NCI-H1694 (cell line): Measurements from ENCODE around the gene KDM7A.
"Not testable (repeated sequence)": the region's sequence is repeated elsewhere in the genome, so short reads cannot be mapped to it uniquely, and the experiment has no call there.

Experiments
- DNase-seq: peaks from one replicate; lab custom pipeline; 2025; lab: John Stamatoyannopoulos, UW

Gene KDM7A

DNA sequence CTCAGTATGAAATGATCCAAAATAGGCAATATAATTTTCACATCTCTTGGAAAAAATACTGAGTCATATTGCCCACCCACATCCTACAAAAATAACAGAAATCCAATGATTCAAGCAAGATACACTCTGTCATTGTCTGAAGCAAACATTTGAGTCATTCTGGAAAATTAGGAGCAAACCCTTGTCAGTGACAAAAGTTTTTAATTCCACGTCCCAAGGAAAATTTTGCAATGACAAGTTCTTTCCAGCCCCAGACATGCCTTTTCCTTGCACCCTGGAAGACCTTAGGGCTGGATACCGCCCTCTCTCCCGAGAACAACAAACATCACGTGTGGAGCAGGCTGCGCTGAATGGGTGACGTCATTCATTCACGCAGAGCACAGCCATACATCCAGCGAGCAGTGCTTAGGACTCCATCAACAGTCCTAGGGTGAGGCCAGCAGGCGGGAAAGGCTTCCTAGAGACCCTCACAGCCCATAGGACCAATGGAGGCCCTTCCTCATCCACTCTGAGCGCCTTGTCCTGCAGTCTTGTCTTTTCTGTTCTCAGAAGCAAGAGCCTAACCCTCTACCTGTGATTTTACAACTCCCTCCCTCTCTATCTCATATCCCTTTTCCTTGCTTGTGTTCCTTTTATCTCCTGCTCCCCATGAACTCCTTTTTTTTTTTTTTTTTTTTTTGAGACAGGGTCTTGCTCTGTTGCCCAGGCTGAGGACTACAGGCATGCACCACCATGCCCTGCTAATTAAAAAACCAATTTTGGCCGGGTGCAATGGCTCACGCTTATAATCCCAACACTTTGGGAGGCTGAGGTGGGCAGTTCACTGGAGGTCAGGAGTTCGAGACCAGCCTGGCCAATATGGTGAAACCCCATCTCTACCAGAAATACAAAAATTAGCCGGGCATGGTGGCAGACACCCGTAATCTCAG is 23.5 kb upstream of the KDM7A start:
- no peak for DNase-seq

DNA sequence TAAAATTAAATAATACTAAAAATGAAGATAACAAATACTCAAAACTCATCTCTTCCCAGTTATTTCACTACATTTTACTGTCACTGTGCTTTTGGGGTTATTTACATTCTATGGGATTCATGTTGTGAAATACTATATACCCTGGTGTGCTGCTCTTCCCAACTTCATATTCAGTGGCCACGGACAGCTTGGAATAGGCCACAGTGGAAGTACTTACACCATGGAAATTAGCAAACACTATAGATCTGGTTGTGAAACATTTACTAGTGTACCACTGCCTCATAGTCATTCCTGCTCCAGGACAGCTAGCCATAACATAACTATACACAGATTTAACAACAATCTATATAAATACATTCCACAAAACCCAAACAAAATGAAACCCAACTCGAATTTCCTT is 21.2 kb upstream of the KDM7A start:
- DNase-seq: no peak

DNA sequence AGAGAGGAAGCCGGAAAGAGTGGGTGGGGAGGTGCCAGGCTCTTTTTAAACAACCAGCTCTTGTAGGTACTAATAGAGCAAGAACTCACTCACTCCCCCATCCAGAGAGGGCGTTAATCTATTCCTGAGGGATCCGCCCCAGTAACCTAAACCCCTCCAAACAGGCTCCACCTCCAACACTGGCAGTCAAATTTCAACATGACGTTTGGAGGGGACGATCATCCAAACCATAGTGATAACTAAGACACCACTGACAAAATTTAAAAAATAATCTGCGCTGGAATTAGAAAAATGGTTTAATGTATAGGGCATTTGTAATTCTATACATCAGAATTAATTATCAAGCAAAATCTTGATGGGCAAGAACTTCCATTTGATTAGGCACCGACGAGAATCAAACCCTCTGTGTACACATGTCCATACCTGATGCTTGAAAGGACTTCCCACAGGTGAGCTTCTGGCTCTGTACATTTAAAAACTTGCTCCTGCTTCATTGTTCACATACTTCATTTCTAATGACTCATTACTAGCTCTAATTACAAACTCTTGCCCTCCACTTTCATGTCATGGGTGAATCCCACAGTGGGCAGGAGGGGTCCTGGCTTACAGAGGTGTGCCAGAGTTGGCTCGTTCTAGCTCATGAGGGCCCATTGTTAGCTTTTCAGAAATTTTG is 20.6 kb upstream of the KDM7A start:
- DNase-seq: no peak

DNA sequence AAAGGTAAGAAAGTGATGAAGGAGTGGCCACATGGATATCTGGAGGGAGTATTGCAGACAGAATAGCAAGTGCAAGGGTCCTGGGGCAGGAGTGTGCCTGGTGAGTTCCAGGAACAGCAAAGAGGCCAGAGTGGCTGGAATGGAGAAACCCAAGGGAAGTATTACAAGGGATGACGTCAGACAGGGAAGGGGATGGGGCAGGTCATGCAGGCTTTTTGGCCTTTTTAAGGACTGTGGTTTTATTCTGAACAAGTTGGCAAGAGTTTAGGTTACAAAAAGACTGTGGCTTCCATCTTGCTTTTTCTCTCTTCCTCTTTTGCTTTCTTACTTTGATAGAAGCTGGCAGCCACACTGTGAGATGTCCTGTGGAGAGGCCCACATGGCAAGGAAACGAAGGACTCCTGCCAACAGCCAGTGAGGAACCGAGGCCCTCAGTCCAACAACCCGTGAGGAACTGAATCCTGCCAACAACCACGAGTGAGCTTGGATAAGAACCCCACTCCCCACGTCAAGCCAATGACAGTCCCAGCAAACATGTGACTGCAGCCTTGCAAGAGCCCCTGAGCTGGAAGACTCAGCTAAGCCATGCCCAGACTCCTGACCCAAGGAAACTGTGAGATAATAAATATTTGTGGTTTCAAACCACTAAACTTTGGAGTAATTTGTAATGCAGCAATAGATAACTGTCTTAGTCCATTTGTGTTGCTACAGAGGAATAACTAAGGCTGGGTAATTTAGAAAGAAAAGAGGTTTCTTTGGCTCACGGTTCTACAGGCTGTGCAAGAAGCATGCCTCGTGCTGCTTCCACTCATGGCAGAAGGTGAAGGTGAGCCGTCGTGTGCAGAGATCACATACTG is 19.8 kb upstream of the KDM7A start:
- DNase-seq: no peak

DNA sequence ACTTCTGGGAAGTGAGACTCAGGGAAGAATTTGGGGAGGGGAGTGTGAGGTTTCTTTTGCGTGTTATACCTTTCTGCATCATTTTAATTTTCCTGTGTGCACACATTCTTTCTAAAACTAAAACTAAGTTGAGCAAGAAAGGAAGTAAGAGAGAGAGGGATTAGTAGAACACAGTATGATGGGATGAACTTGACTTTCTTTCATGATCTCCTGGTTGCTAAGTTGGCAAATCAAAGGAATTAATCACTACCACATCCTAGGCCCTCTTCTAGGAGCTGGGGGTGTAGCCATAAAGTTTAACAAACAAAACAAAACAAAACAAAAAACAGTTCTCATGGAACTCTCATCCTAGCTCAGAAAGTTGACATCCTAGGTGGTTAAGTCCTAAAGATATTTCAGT is 19.1 kb upstream of the KDM7A start:
- no peak for DNase-seq

DNA sequence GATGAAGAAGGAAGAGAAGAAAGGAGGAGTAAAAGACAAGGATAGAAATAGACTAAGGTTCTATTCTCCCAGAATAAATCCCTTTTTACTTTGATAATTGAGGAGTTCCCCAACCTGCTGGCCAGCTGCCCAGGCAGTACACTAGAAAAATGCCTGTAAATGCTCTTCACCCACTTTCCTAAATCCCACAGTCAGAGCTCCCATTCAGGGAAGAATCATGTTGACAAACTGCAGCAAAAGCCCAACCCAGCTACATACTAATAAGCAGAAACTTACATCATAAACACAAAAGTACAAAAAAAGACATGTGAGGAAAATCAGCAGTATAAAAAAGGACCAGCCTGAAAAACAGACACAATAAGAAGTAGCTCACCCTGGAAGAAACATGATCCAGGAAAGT is 15.8 kb upstream of the KDM7A start:
- no peak for DNase-seq

DNA sequence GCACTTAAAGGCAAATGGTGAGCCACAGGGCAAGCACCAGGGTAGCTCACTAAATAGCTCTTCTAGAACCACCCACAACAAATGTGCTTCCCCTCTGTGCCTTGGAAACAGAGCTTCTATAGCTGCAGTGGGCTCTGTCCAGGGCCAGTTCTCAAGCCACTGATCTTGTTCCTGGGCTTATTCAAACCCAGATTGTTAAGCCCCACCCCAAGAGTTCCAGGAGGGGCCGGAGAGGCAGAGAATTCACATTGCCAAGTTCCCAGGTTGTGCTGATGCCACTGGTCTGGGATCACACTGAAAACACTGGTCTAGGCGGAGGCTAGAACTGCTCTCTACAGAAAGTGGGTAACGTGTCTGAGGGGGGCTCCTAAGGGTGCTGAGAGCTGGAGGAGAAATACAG is 15.4 kb upstream of the KDM7A start:
- DNase-seq: no peak

DNA sequence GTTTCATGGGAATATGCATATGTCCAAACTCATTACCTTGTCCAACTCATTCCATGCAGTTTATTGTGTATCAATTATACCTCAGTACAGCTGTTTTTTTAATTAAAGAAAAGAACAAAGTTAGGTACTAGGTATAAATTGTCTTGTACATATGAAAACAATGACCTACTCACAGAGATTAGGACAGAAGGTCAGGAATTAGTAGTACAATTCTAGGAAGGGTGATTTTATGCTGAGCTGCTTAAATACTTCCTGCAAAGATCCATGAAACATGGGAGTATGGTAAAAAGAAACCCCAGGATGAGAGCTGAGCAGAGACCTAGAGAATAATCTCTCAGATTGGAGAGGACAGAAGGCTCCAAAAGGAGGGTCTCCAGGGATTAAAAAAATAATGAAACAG is 13.8 kb upstream of the KDM7A start:
- no peak for DNase-seq

DNA sequence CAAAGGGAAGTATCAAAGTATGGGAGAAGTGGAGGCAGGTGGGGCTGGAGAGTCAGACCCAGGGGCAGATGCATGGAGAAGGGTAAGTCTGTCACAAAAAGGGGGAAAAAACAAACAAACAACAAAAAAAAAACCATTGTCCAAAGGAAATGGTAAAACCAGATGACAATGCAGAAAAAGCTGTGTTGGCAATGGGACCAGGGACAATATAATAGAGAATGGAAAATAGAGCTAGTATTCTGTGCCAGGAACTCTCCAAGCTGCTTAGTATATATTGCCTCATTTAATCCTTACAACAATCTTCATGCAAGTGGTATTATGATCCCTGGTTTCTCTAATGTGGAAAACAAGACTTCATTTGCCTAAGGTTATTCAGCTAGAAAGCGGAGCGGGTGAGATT is 13.1 kb upstream of the KDM7A start:
- no peak for DNase-seq

DNA sequence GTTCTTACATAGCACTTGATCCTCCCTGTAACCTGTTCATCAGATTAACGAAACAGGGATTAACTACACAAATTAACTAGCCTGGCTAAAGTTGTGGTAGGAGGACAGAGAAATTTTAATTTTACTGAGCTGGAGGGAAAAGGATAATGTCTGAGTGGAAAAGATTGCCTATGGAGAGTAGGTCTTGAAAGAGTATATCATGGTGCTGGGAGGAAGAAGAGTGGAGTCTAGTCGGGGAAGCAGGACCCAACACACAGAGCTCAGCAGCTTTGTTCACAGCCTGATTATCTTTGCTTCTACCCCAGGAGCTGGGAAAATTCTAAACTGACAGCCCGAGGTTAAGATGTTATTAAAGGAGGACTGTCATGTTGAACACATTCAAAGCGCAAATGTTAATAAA is 6.1 kb upstream of the KDM7A start:
- DNase-seq: no peak

DNA sequence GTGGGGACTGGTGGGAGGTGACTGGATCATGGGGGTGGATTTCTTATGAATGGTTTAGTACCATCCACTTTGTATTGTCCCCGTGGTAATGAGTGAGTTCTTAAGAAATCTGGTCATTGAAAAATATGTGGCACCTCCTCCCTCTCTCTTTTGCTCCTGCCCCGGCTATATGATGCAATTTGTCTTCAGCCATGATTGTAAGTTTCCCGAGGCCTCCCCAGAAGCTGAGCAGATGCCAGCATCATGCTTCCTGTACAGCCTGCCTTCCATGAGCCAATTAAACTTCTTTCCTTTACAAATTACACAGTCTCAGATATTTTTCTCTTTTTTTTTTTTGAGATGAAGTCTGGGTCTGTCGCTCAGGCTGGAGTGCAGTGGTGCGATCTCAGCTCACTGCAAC is 2.6 kb upstream of the KDM7A start:
- DNase-seq: no peak

DNA sequence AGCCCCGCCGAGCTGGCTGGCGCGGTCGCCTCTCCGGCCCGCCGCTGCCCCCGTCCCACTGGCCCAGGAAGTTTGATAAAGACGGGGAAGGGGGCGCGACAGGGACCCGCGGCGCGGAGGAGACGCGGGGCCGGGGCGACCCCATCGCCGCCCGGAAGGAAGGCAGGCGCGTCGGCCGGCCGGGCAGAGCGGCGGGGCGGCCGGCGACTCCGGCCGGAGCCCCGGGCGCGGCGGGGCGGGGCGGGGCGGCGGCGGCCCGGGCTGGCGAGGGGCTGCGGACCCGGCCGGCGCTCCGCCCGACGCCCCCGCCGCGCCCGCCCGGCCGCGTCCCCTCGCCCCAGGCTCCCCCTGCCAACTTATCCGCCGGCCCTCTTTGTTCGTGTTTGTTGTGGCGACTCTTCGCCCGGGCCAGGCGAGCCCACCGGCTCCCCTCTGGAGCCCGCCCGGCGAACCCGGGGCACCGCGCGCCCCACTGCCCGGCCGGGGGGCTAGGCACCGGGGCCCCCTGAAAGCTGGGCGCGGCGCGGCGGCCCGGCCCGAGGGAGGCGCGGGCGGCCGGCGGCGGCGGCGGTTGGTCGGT is 571 bp downstream of the KDM7A start:
- DNase-seq: no peak

DNA sequence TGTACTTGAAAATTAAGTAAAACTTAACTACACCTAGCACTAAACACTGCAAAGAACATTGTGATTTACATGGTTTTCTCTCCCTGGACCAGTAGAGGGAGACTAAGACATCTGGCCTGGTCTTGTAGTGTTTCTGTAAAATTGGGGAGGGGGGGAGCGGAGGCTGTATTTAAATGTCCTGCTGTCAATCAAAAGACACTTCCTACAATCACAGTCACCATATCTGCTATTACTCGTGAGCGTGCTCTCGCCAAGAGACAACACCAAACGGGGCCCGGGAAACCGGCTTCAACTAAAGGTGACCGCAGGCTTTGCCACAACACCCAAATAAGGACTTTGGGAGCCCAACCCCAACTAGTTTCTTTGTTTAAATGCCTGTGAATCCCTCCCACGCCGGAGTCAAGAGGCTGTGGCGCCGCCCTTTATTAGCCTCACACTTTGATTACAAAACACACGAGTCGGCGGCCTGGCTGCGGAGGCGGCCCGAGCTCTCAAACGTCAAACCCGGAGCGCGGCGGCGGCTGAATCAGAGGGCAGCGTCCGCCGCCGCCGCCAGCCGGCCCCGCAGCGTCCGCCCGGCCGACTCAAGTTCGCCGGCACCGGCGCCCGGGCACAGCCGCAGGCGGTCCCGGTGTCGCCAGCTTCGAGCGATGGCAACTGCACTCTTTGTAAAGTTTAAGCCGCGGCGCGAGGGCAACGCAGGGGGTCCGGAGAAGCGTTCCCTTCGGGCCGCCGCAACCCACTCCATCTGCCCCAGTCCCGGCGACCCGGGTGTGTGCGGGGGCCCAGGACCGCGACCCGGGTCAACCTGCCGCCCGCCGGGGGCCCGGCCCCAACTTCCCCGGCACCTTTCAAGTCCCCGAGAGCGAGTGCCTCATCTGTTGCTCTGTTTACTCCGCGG is 1.3 kb downstream of the KDM7A start:
- peak; percentile 86 for DNase-seq

DNA sequence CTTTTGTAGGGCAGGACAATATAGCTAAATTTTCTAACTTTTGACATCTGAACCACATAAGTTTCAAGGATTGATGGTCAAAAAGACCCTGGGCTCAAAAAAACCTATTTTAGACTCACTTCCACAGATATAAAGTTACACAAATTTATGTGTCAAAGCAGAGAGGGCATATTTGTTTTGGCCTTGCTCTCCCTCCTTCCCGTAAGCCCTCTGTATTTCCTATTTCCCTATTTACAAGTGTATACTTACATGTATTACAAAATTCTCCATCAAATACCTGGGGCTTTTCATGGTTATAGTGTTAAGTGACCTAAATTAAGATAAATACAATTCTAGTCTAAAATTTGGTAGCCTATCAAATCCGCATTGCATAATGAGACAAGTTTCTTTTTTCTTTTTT is 2.6 kb downstream of the KDM7A start:
- no peak for DNase-seq

DNA sequence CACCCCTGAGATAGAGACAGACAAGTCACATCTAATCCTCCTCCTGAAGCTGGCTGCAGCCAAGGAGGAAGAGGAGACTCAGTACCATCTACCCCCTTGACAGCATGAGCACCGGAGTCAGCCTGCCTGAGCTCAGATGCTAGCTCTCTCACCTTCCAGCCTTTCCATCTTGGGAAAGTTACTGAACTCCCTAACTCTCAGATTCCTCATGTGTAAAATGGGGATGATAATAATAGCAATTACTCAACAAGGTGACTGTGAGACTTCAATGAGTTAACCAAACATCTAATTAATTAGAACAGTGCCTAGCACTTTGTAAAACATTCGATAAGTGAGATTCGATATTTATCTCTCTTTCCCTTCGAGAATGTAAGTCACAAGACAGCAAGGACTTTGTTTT is 6.4 kb downstream of the KDM7A start:
- DNase-seq: no peak

DNA sequence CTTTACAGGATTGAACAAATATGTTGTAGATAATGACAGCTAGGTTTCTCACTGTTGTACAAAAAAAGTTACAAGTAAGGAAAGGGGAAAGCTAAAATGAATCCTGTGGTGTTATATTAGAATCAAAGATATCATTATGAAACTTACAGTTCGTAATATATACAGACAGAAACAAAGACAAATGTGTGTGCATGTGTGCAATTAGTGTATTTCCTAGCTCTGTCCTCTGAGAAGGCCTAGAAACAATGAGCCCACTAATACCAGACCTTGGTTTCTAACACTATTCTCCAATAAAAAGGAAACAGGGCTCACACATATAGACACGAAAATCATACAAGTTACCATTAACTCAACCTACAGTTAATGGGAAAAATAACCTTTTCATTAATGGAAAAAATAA is 8.0 kb downstream of the KDM7A start:
- DNase-seq: no peak

DNA sequence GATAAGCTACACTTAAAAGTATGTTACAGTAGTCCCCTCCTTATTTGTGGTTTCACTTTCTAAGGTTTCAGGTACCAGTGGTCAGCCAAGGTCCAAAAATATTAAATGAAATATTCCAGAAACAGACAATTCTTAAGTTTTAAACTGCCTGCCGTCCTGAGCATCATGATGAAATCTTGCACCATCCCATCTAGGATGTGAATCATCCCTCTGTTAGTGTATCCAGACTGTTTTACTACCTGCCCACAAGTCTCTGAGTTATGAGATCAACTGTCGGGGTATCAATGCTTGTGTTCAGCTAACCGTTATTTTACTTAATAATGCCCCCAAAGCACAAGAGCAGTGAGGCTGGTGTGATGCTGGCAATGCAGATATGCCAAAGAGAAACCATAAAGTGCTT is 11.4 kb downstream of the KDM7A start:
- DNase-seq: no peak

DNA sequence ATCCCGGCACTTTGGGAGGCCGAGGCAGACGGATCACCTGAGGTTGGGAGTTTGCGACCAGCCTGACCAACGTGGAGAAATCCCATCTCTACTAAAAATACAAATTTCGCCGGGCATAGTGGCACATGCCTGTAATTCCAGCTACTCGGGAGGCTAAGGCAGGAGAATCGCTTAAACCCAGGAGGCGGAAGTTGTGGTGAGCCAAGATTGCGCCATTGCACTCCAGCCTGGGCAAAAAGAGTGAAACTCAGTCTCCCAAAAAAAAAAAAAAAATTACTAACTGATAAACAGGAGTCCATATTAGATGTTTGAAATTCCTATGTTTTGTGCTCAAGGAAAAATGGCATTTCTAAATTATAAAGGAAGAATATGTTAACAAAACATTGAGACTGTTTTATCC is 14.7 kb downstream of the KDM7A start:
- DNase-seq: not testable (repeated sequence)

DNA sequence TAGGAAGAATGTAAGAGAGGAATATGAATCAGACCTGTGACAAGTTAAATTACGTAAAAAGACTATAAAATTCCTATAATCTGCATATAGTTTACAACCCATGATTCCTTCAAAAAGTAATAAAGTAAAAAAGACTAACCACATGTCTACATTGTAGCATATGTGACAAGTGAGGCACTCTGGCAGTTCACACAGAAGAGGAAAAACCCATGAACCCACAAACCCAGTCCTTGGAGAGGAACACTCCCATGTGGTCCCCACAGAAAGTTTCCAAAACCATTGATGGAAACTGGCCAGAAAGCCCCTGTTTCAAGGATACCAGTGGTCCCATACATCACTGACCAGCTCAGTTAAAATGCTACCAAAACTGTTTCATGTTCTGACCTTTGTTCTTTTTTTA is 15.7 kb downstream of the KDM7A start:
- DNase-seq: no peak

DNA sequence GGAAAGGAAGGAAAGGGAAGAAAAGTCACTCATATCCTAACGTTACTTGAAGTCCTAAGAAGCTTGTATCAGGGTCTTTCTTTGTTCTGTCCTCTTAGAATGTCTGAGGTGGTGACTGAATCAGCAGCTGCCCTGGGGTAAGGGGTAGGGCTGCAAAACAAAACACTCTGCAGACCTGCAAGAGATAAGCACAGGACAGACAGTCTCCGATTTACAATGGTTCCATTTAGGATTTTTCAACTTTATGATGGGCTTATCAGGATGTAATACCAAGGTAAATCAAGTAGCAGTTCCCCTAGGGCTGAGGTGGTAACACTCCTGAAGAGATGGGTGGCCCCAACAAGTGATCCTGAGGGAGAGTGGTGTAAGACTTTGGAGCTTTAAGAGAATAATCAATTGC is 16.5 kb downstream of the KDM7A start:
- no peak for DNase-seq

DNA sequence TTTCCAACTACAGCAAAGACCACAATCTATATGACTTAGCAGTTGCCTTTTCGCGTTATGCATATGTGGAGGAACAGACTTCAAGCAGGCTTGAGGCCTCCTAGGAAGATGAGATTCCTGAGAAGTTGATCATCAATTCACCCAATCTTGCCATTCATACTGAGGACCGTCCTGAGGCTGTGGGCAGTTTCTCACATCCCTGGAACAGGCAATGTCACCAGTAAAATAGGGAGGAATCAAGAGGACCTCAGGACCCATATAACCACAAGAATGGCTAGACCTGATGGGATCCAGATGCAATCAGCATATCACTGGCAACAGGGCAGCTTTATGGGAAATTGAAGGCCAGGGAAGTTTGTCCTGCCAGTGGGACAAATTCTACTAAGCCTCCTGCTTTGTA is 17.3 kb downstream of the KDM7A start:
- no peak for DNase-seq
